DMS153 treated with DMSO at 0.1 percent for 48 hours (cell line): ENCODE data around the gene FMOD.

Source experiments
- DNase-seq: peaks from one replicate; lab custom pipeline; 2025; ENCODE audit not compliant: unreplicated experiment; lab: John Stamatoyannopoulos, UW

FMOD gene

DNA sequence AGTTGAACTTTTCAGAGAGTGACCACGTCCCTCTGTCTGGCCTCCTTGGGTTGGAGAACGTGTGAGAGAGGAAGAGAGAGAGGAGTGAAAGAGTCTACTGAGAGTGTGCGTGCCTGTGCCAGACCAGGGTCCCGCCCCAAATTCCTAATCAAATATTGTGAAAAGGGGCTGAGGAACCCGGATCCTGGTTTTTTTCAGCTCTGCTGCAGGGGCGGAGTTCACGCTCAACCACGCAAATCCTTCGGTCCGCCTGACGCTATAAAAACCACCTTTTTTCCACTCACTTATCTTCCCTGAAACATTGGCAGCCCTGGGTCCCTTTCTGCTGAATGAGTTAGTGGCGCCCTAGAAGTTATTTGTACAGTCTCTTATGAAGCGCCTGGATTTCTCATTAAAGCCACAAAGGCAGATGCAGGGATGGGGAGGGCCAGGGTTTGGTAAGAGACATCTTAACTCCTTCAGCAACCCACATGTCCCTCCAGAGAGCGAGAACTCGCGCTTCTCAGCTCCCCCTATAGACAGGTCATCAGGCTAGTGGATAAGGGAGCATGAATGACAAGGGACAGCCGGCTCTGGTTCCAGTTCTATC is at the start of gene FMOD:
FMOD (minus strand) TSS at position 86 of the 589 bp plus-strand sequence. CDS start 2,852 bp downstream, outside the sequence.
- DNase-seq = peak; percentile 54

DNA sequence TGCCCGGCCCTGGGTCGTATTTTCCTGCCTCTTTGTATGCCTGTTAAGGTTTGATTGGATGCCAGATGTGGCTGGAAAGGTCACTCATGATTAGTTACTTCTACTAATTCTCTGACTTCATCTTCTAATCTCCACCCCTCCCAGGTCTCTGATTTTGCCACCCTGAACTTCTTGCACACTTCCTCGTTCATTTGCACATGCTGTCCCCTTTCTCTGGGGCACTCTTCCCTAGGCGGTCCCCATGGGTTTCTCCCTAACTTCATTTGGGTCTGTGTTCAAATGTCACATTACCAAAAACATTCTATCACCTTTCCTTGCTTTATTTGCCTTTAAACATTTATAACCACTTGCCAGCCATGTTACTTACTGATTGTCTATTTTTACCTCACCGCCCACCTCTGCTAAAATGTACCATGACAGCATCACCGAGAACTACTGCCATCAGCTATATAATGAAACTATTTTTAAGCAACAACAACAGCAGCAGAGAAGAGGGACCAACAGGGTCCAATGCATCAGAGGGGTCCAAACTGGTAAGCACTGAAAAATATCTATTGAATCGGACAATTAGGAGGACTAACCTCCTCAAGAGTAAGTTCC is 45.8 kb upstream of the FMOD start:
- no peak for DNase-seq

DNA sequence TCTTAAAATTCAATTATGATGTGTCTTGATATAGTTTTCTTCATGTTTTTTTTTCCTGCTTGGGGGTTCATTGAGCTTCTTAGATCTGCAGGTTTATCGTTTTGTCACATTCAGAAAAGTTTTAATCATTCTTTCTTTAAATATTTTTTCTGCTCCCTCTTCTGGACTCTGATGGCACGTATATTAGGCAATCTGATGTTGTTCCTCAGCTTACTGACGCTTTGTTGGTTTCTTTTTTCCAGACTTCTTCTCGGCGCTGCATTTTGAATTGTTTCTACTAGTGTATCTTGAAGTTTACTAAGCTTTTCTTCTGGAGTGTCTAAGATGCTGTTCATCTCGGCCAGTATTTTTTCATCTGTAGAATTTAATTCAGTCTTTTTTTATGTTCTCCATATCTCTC is 44.8 kb upstream of the FMOD start:
- DNase-seq = no peak

DNA sequence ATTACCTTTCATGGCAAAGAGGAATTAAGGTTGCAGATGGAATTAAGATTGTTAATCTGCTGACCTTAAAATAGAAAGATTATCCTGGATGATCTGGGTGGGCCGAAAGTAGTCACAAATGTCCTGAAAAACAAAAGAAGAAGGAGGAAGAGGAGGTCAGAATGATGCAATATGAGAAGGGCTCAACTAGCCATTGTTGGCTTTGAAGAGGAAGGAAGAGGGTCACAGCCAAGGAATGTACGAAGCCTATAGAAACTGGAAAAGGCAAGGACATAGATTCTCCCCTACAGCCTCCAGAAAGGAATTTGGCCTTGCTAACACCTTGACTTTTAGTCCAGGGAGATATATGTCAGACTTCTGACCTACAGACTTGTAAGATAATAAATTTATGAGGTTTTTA is 39.4 kb upstream of the FMOD start:
- no peak for DNase-seq

DNA sequence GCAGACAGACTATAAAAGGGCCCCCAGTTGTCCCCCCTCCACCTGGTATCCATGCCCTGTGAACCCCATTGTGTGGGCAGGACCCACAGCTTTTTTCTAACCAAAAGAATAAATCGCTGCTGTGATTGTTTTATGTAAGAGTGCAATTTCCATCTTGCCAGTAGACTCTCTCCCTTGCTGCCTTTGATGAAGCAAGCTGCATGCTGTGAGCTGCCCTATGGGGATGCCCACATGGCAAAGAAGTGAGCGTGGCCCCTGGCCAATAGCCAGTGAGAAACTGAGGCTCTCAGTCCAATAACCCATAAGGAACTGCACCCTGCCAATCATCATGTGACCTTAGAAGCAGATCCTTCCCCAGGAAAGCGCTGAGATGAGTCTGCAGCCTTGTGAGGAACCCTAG is 37.8 kb upstream of the FMOD start:
- no peak for DNase-seq

DNA sequence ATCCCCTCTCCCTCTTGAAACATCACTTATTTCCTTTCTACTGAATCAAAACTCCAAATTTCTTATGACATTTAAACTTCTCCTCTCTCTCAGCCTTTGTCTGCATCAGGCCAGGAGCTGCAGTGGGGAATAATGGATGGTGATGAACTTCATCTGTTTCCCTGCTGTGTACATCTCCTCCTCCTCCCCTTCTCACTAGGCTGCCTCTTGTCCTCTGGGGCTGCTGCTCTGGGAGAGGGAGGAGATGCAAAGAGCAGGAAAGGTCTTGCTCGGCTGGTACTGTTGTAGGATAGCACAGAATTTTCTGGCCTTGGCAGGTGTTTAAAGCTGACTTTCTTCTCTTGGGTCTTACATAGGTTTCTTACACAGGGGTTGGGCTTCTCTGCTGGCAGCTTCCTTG is 31.1 kb upstream of the FMOD start:
- no peak for DNase-seq

DNA sequence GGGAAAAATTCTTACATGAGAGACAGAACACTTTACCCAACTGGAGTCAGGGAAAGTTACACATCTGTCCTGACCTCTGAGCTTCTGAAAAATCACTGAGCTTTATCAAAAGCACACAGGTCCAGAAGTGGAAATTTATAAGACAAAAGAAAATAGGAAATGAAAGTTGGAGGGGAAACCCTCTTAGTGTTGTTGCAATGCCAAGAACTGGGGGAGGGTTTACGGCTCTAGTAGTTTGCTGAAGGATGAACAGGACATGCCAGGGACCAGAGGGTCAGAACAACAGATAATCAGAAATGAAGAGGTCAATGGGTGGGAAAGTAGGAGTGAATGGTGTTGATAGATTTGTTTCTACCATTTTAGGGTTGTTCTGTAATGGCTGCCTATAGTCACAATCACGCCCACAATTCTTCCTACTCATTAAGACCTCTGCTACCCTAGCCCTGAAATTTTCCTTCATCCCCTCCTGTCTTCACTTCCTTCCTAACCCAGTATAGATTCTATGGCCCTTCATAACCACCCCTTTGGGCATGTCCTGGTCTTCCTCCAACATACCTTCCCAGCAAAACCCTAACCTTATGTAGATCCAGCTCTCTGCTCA is 30.3 kb upstream of the FMOD start:
- DNase-seq = no peak

DNA sequence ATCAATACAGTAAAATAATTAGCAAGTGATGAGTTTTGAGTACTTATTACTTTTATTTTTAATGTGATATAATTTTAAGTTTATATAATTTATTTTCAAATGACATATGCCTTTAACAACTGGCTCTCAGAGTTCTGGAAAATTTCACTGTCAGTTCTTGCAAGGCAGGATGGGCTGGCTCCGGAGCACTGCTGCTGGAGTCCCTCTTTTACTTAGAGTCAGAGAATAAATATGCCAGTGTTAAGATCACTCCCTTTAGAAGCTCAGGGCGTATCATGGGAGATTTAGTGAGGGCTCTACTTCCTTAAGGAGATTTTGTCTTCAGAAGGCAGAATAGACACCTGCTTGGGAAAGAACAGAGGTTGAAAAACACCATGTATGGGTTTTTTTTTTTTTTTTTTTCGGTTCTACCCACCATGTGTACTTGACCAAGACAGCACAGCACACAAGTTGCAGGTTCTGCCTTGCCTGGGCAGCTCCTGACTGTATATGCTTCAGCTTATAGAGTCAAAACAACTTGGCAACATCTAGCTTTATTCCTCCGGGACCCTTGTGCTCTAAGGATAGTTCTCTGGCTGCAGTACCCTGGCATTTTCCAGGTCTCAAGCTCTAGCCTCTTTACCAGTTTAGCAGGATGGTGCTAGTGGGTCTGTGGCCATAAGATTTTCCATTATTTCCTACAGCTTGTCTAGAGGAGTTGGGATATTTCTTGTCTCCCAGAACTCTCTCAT is 29.7 kb upstream of the FMOD start:
- DNase-seq = no peak

DNA sequence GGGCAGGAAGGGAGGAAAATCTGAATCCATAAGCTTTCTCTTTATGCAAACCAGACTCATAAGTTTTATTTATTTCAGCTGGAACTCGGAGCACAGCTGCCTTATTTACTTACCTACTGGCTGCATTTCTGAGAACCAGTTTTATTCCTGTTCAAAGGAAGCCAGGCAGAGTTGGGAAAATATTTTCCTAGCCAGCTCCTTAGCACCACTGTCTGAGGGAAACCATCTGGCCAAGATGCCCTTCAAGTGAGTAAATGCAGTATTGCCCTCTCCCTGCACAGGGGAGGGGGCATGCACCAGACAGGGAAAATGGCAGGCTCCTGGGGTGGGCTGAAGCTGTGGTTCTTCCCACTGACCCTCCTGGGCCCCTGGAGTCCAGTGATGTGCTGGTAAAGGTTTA is 28.9 kb upstream of the FMOD start:
- DNase-seq = no peak

DNA sequence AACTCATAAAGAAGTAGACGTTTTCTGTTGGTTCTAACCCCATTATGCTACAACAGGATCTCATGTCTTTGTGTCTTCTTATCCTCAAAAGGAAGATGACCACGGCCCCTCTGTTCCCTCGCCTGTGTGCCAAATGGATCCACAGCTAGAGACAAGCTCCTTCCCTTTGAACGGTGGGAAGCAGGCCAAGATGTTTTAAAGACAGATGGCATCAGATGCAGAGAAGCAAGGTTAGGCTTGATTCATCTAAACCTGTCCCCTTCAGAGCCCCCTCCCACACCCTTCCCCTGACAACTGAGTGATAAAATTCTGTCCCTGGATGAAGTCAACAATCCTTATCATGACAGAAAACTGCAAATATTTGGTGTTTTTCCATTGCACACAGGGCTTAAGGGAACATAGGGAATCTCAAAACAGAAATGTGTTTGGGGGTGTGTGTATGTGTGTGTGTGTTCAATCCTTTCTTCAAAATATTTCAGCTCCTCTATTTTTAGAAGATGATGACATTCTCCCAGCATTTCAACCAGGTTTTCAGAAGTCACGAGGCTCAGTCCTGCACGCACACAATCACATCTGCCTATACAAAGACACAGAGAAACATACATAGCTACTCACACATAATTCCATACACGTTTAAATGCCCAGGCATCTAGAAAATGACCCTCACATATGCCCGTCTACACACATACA is 27.8 kb upstream of the FMOD start:
- DNase-seq = no peak

DNA sequence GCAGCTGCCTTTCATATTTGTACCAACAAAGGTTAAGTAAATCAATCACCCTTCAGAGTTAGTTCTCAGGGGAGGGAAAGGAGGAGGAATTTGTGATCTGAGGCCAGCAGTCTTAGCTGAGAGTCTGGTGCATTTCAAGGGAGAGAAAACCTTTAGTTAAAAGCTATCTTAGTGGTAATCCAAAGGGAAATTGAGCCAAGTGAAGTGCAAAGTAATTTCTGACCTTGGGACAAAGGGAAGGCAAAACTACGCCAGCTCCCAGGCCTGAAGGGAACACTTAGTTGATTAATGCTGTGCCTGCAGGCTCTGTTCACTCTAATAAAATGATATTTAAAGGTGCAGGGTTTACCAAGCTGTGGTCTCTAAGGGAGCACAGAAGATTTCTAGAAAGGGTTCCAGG is 23.1 kb upstream of the FMOD start:
- no peak for DNase-seq

DNA sequence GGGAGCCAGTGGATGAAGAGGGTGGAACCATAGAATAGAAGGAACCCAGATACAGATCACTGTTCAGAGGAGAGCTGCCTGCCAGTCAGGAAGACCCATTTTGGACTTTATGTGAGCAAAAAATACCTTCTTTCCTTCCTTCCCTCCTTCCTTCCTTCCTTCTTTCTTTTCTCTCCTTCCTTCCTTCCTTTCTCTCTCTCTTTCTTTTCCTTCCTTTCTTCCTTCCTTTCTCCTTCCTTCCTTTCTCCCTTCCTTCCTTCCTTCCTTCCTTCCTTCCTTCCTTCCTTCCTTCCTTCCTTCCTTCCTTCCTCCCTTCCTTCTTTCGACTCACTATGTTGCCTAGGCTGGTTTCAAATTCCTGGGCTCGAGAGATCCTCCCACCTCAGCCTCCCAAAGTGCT is 22.1 kb upstream of the FMOD start:
- no peak for DNase-seq

DNA sequence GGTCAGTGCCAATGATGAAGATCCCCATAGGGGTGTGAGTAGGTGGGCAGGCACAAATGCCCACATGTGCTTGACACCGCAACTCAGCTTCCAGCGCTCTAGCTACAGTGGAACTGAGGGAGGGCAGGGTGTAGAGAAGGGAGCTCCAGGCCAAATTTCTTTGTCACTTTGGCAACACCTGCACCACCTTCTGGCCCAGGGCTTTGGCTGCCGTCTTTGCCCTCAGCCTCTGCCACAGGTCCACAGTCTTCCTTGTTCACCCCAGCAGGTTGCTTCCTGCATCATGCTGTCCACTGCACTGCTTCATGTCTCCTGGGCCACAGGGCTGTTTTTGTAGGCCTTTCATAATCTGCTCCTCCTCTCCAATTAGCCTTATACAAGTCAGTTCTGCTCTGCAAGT is 20.4 kb upstream of the FMOD start:
- DNase-seq = no peak

DNA sequence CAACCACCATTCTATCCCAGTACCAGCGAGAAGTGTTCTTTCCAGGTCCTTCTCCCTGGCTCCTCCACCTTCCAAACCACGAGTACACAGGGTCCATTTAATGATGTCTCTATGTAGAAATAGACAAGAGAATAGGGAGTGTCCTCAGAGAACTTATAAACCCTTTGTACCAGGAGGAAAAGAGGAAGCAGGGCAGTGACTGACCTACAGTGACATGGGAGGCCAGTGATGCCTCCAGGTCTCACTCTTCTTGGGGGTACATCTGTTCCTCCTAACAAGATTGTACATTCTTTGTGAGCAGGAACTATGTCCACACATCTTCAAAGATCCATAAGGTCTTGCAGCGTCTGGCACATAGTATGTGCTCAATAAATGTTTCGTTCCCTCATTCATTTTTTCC is 18.7 kb upstream of the FMOD start:
- no peak for DNase-seq

DNA sequence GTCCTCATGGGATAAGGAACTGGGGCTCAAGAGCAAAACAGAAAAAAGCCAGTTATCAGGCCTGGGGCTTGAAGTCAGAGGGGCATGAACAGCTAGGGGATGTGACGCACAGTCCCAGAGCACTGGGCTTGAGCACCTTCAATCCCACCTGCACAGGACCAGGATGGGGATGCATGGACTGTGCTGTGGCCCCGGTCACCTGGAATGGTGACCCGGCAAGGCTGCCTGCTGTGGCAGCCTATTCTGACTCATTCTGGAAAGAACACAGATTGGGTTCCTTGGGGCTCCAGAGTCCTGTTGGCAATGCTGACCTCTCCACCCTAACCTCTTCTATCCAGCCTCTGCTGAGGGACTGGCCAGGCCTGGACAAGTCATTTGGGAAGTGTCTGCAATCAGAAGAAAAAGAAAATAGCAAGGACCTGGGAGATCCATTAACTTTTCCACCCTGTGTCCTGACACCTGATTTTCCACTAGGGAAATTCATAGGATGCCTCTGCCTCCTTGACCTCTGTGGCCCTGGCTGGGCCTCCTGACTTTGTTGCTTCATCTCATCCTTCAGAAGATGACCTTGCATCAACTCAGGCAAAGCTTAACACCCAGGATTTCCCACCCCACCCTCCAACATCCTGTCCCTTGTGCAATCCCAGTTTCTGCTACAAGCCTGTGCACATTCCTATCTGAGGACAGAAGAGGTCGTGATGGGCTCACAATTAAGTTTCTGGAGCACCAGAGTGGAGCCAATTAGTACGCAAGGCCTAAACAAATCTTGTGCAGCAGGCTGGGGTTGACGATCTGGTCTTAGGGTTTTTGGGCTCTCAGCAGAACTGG is 17.9 kb upstream of the FMOD start:
- peak; percentile 23 for DNase-seq

DNA sequence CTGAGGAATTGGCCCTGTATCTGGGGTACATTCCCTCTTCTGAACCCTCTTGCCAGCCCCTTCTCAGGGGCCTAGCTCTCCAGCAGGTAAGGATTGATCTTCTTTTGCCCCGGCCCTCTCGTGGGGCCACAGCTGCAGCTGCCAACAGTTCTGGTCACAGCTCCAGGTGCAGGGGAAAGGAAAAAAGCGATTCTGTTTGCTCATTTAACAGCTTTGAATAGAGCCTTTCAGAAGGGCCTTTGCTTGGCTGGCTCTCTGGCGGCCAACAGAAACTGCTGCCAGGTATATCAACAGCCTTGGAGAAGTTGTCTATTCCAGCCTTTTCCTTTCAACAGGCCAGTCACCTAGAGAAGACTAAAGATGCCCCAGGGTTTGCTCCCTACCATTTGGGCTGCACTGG is 16.1 kb upstream of the FMOD start:
- DNase-seq = peak; percentile 95

DNA sequence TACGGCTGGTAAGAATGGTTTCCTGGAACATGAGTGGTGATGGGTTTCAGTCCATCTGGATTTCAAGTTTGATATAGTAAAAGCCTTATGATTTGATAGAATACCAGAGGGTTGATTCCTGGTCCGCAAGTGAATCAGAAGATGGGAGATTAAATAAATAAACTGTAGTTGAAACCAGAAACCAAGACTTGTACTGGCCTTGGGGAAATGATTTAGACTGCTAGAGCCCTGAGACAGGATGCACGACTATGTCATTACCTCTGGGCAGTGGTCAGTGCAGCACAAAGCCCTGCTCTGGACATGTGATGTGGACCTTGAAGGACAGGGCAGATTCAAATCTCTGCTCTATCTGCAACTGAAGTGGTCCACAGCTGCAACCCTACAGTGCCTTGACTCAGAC is 15.6 kb upstream of the FMOD start:
- DNase-seq = peak; percentile 59

DNA sequence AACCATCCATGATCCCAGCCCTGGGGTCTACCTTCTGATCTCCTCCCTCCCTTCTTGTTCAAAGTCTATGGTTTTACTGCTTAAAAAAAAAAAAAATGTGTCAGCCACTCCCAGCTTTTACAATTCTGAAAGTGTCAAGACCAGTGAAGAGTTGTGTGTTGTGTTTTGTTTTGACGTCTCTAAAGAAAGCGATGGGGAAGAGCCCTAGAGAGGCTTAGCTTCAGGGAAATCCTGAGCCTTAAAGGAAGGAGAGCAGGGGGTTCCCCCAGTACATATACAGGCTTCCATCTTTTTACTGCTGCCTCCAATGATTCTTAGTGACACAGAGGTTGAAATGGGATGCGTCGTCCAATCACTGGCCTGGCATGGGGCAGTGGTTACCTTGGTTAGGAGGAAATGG is 13.9 kb upstream of the FMOD start:
- no peak for DNase-seq

DNA sequence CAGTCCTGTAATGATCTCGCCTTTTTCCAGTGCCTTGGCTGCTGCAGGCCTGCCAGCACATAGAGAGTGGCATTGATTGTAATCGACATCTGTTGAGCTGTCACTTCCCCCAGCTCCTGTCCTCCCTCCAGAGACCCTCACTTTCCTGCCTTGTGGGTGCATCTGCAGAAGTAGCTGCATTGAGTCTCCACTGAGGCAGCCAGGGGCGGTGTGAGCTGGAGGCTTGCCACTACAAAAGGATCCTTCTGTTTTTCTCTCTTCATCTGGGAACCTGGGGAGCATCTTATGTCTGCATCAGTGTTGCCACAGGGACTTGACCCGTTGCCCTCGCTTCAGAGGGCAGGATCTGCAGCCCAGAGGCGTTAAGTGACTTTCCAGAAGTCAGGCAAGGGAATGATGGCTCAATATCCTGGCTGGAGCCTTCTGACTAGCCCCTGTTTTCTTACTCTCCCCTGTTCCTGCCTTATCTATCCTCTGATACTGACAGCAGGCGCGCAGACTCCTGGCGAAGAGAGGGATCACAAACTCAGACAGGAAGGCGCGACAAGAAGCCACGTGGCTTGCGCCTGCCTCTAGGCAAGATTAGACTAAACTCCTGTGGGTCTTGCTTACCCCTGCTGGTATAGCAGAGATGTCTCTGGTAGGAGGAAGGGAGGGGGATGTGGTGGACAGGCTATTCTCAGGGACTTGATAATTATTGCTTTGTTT is 13.3 kb upstream of the FMOD start:
- DNase-seq = no peak

DNA sequence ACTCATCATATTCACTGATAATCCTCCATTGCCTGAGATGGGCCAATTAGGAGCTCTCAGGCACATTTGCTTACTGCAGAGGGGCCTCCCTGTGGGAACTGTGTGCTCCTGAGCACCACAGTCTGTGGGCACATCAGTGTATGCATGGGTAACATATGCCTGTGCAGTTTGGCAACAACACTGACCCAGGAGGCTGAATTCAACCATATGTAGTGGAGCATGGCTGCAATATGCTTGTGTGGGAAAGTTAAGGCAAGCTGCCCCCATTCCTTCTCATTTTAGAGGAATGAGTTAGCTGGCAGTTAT is 11.8 kb upstream of the FMOD start:
- DNase-seq = peak; percentile 34
